ENCODE data around the gene SLC24A3.

- TF ChIP-seq EZH2phosphoT487 (IDR thresholded peaks at IDR 0.05; ENCODE audit: insufficient read depth, low read depth): no peak
- no peak for TF ChIP-seq EZH2 (IDR thresholded peaks at IDR 0.05; ENCODE audit: insufficient read depth, poor library complexity, severe bottlenecking)
These were observed 557.1 kb downstream of the SLC24A3 start for GRCh38 chr20:19769507-19769906.
